SK-N-DZ (cell line): Measurements from ENCODE around the gene ZCCHC12.

ENCODE experiments used
- DNase-seq: peaks from one replicate; pipeline ENCODE4 v3.0.0-alpha.2; 2015; ENCODE audit warnings: low spot score

Gene ZCCHC12

DNA sequence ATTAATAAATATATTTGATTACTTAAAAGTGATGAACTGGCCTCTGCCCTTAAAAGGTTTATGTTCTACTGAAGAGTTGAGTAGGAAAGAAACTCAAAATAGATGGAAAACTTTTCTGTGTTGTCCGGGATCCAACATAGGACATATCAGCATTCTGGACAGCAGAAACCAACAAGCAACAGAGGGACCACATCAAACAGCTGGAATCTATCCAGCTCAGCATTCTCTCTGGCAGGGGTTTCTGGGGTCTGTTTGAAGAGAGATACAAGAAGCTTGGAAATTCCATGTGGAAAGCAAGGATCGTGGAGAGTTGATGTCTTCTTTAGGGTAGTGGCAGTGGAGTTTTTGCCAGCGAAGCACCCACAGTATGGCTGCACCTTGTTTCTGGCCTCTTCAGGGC is 43.6 kb downstream of the ZCCHC12 start:
- no peak for DNase-seq

DNA sequence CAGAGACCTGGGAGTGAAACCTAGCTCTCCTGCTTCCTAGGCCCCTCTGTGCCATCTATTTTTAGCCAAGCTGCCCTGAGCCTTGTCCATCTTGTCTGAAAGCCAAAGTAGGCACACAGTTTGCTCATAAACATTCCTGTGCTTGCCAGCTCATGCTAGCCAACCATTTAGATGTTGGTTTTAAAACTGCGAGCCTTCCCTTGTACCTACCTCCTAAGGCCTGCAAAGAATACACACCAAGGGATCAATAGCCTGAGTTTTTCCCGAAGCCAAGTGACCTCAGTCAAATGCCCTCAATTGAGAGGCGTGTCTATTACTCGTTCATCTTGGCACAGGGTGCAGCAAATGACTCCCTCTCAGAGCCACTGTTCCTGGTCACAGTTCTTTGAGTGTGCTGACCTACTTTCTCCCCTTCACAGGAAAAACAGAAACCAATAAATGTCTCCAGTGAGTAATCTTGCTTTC is 48.5 kb downstream of the ZCCHC12 start:
- no peak for DNase-seq
